ENCODE results near the gene PYGB.

GRCh38 chr20:25218109-25218486, 29.8 kb upstream of the PYGB start:
- no peak for TF ChIP-seq POLR2AphosphoS5 (IDR thresholded peaks at IDR 0.05; ENCODE audit: low read depth, low read length)
- TF ChIP-seq TAF1 (IDR thresholded peaks at IDR 0.05; ENCODE audit: borderline replicate concordance, insufficient read depth, low read length) = no peak
- TF ChIP-seq SIN3A (IDR thresholded peaks at IDR 0.05; ENCODE audit: borderline replicate concordance, insufficient read depth, low read length) = no peak
- no peak for TF ChIP-seq REST (IDR thresholded peaks at IDR 0.05; ENCODE audit: insufficient read depth in 1 of 2, low read depth in 2 of 2, low read length in 2 of 2)
- no peak for TF ChIP-seq FOXP2 (optimal IDR thresholded peaks at IDR 0.05; ENCODE audit: borderline replicate concordance, extremely low read depth, extremely low read length, insufficient read depth)

All from PFSK-1 (cell line).